ENCODE results near the gene CGGBP1. TPM values are rescaled to one million over a fixed set of nuclear protein-coding genes. Genes with fewer than 3 reads are reported as not detected.
"Not testable (repeated sequence)": the region's sequence is repeated elsewhere in the genome, so short reads cannot be mapped to it uniquely, and the experiment has no call there.

CGGBP1 gene
- total RNA-seq, 2 donors from 2014 or later = 40.8 to 40.9 TPM

GRCh38 chr3:88031642-88032077 lies 27.1 kb downstream of the CGGBP1 start:
- peaks cover 0 to 4% of the 10 kb centered on the region in 2 donors for H3K9me3 ChIP-seq
- no peak for TF ChIP-seq CTCF (IDR thresholded peaks at IDR 0.05)
- no peaks in the 10 kb centered on the region for H3K36me3 ChIP-seq
- H3K4me1 ChIP-seq = peaks cover 0 to 6% of the 10 kb centered on the region in 2 donors
- peak overlapping the region; percentile 8 to 55 for H3K27ac ChIP-seq
- no peaks in the 10 kb centered on the region for H3K27me3 ChIP-seq
- DNase-seq (ENCODE audit: low spot score) = no peak
- H3K4me3 ChIP-seq = peak overlapping the region; percentile 27 to 40

GRCh38 chr3:88030210-88030609 lies 28.6 kb downstream of the CGGBP1 start:
- H3K27ac ChIP-seq = no peak overlapping the region
- DNase-seq (ENCODE audit: low spot score) = no peak
- TF ChIP-seq CTCF (IDR thresholded peaks at IDR 0.05) = no peak

GRCh38 chr3:88028876-88029275 lies 29.9 kb downstream of the CGGBP1 start:
- peaks cover 0 to 13% of the 10 kb centered on the region in 2 donors for H3K9me3 ChIP-seq
- no peaks in the 10 kb centered on the region for H3K36me3 ChIP-seq
- H3K4me1 ChIP-seq = peaks cover 0 to 6% of the 10 kb centered on the region in 2 donors
- no peak for DNase-seq (ENCODE audit: low spot score)
- no peak overlapping the region for H3K4me3 ChIP-seq
- H3K27me3 ChIP-seq = no peaks in the 10 kb centered on the region
- no peak overlapping the region for H3K27ac ChIP-seq
- no peak for TF ChIP-seq CTCF (IDR thresholded peaks at IDR 0.05)

More at GRCh38 chr3:88030210-88030609, 28.6 kb downstream of the CGGBP1 start:
- H3K27me3 ChIP-seq = no peaks in the 10 kb centered on the region
- peaks cover 0 to 13% of the 10 kb centered on the region in 2 donors for H3K9me3 ChIP-seq
- no peaks in the 10 kb centered on the region for H3K36me3 ChIP-seq
- no peak overlapping the region for H3K4me3 ChIP-seq
- H3K4me1 ChIP-seq = peaks cover 0 to 6% of the 10 kb centered on the region in 2 donors

- no peak for DNase-seq (ENCODE audit: low spot score)
- no peak for TF ChIP-seq CTCF (IDR thresholded peaks at IDR 0.05)
- Histone ChIP-seq H3K4me3 (no peak overlapping the region), H3K27ac (no peak overlapping the region), H3K9me3 (peaks cover 0 to 13% of the 10 kb centered on the region in 2 donors), H3K27me3 (no peaks in the 10 kb centered on the region), H3K36me3 (no peaks in the 10 kb centered on the region), H3K4me1 (no peaks in the 10 kb centered on the region)
Observed at GRCh38 chr3:88025001-88025552, 33.7 kb downstream of the CGGBP1 start.

- Histone ChIP-seq H3K27ac (no peak overlapping the region), H3K4me1 (no peaks in the 10 kb centered on the region), H3K4me3 (no peak overlapping the region), H3K27me3 (no peaks in the 10 kb centered on the region), H3K9me3 (no peaks in the 10 kb centered on the region), H3K36me3 (no peaks in the 10 kb centered on the region)
- TF ChIP-seq CTCF (IDR thresholded peaks at IDR 0.05) = no peak
- no peak for DNase-seq (ENCODE audit: low spot score)
Observed at GRCh38 chr3:88019024-88019423, 39.8 kb downstream of the CGGBP1 start.

- H3K4me3 ChIP-seq; H3K36me3 ChIP-seq; H3K27ac ChIP-seq; DNase-seq (ENCODE audit: low spot score); H3K27me3 ChIP-seq; H3K9me3 ChIP-seq; H3K4me1 ChIP-seq: not testable (repeated sequence)
Observed at GRCh38 chr3:88015656-88016055, 43.1 kb downstream of the CGGBP1 start.
